HG03460 (cell line): ENCODE measurements around the gene GJD3.

Source experiments
- ATAC-seq: cut with Tn5 transposase; IDR thresholded peaks from one replicate; pipeline ENCODE4 v1.9.1; 2021; ENCODE audit not compliant: unreplicated experiment

The GJD3 gene

GRCh38 chr17:40341808-40342503 is 22.6 kb downstream of the GJD3 start:
- ATAC-seq, result no peak

- peak; percentile 53 for ATAC-seq
Measured at GRCh38 chr17:40340880-40341807, 23.4 kb downstream of the GJD3 start.

GRCh38 chr17:40340327-40340726 is 24.2 kb downstream of the GJD3 start:
- no peak for ATAC-seq

- ATAC-seq, result no peak
Measured at GRCh38 chr17:40338941-40339649, 25.4 kb downstream of the GJD3 start.

GRCh38 chr17:40338058-40338457 is 26.5 kb downstream of the GJD3 start:
- ATAC-seq, result no peak

GRCh38 chr17:40337351-40337750 is 27.2 kb downstream of the GJD3 start:
- no peak for ATAC-seq

GRCh38 chr17:40335620-40336019 is 28.9 kb downstream of the GJD3 start:
- no peak for ATAC-seq

- no peak for ATAC-seq
Measured at GRCh38 chr17:40333781-40334448, 30.6 kb downstream of the GJD3 start.

GRCh38 chr17:40331743-40332641 is 32.5 kb downstream of the GJD3 start:
- no peak for ATAC-seq

GRCh38 chr17:40330850-40331470 is 33.6 kb downstream of the GJD3 start:
- no peak for ATAC-seq

GRCh38 chr17:40329839-40330794 is 34.4 kb downstream of the GJD3 start:
- no peak for ATAC-seq

- ATAC-seq, result no peak
Measured at GRCh38 chr17:40328386-40328766, 36.2 kb downstream of the GJD3 start.

GRCh38 chr17:40327735-40328385 is 36.7 kb downstream of the GJD3 start:
- ATAC-seq, result no peak

GRCh38 chr17:40327244-40327729 is 37.2 kb downstream of the GJD3 start:
- no peak for ATAC-seq

- no peak for ATAC-seq
Measured at GRCh38 chr17:40326832-40327199, 37.7 kb downstream of the GJD3 start.

GRCh38 chr17:40326014-40326831 is 38.3 kb downstream of the GJD3 start:
- no peak for ATAC-seq
